Fibroblast of the aortic adventitia (primary cell): Measurements from ENCODE around the gene SLC2A9. TPM values are rescaled to one million over a fixed set of nuclear protein-coding genes. Genes with fewer than 3 reads are reported as not detected.
A peak's percentile ranks its signal among the peaks of the same experiment; 100 is the strongest.

Source experiments
- DNase-seq: peaks from one replicate; pipeline ENCODE4 v3.0.0-alpha.2; 2010; ENCODE audit warnings: low read depth
- H3K4me3 ChIP-seq: 2 replicates; pipeline ENCODE4 v1.5.1; 2011; ENCODE audit warnings: low read depth, mild to moderate bottlenecking, control low read depth, low read length, moderate library complexity
- CTCF ChIP-seq: IDR thresholded peaks from 2 replicates; pipeline ENCODE4 v1.5.1; 2011; ENCODE audit warnings: mild to moderate bottlenecking, low read length, control low read depth, inconsistent platforms; ENCODE audit not compliant: insufficient read depth
- total RNA-seq: library from RNA; depleted of rRNA; stranded (reverse); fragments of >200 nt; gene quantifications from 2 replicates; pipeline ENCODE4 v1.2.3, GENCODE V29; 2012; ENCODE audit warnings: low replicate concordance

The SLC2A9 gene
- total RNA-seq, 1 donor, result 0.90 TPM

- DNase-seq, result no peak
- no peak overlapping the region for H3K4me3 ChIP-seq
- no peak for TF ChIP-seq CTCF
These were observed 37.1 kb upstream of the SLC2A9 start for GRCh38 chr4:10058371-10058770.

GRCh38 chr4:10057023-10057395 lies 35.7 kb upstream of the SLC2A9 start:
- no peak for TF ChIP-seq CTCF
- no peak overlapping the region for H3K4me3 ChIP-seq
- DNase-seq, result no peak

GRCh38 chr4:10056334-10057022 lies 35.2 kb upstream of the SLC2A9 start:
- no peak for DNase-seq
- no peak for TF ChIP-seq CTCF

GRCh38 chr4:10055871-10056270 lies 34.6 kb upstream of the SLC2A9 start:
- TF ChIP-seq CTCF, result no peak
- no peak overlapping the region for H3K4me3 ChIP-seq
- DNase-seq, result no peak

More at GRCh38 chr4:10056334-10057022, 35.2 kb upstream of the SLC2A9 start:
- no peak overlapping the region for H3K4me3 ChIP-seq

DNA sequence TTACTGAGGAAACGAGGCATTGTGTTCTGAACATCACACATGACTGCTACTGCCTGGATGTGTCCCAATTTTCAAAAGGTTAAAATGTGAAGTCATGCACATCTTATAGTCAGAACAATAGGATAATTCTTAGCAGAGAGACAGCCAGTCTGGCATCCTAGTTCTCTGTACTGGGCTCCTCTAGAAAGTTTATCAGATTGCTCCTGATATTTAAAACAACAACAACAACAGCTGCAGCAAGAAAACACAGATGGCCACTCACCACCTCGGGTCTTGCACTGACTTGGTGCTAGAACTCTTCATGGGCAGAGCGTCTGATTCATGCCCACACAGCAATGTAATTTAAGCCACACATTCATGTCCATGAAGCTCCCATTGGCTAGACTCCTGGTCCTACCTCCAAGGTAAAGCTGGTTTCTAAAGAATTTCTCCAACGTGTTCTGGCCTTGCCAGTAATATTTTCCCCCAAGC lies 33.3 kb upstream of the SLC2A9 start:
- no peak for TF ChIP-seq CTCF
- H3K4me3 ChIP-seq, result no peak overlapping the region
- DNase-seq, result peak; percentile 24

DNA sequence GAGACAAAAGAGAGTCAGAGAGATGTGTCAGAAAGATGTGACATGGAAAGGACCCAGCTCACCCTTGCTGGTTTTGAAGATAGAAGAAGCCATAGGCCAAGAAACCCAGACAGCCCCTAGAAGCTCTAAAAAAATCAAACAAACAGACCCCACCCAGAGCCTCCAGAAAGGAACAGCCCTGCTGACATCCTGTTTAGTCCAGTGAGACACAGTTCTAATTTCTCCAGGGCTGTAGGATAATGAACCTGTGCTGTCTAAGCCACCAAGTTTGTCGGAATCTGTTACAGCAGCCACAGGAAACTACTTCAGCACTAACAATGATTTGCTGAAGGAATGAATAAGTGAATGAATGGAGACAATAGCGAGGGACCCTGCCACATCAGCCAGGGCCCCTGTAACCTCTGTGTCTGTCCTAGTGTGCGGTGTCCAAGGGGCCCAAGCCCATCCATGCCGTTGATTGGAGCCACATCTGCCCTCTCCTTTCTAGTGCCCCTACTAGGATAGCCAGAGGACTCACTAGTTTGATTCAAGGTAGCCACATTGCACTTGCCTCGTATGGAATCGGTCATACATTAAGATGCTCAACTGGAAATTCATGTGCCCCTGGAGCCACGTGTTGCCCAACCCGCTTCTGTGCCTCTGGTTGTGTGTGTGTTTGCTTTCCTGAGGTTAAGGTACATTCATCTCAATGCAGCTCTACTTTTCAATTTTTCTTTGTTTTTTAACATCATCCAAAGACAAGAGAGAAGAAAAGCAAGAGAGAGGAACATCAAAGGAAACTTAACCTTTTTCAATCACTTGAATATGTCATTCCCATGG lies 32.5 kb upstream of the SLC2A9 start:
- DNase-seq, result no peak
- H3K4me3 ChIP-seq, result no peak overlapping the region

More for the DNA sequence above, 32.5 kb upstream of the SLC2A9 start:
- TF ChIP-seq CTCF, result no peak
